ENCODE data around the gene SLC66A2.
"Not testable (repeated sequence)": the region's sequence is repeated elsewhere in the genome, so short reads cannot be mapped to it uniquely, and the experiment has no call there.

The SLC66A2 gene

GRCh38 chr18:79900610-79901570, 50.6 kb downstream of the SLC66A2 start:
- DNase-seq: no peak

- DNase-seq: no peak
Measured at GRCh38 chr18:79899609-79900445, 51.6 kb downstream of the SLC66A2 start.

GRCh38 chr18:79898952-79899608, 52.4 kb downstream of the SLC66A2 start:
- no peak for DNase-seq

GRCh38 chr18:79897940-79898625, 53.4 kb downstream of the SLC66A2 start:
- DNase-seq: no peak

GRCh38 chr18:79896738-79897137, 54.7 kb downstream of the SLC66A2 start:
- no peak for DNase-seq

- no peak for DNase-seq
Measured at GRCh38 chr18:79890674-79891073, 60.8 kb downstream of the SLC66A2 start.

GRCh38 chr18:79889569-79889968, 61.9 kb downstream of the SLC66A2 start:
- DNase-seq: no peak

- no peak for DNase-seq
Measured at GRCh38 chr18:79888016-79888415, 63.4 kb downstream of the SLC66A2 start.

- no peak for DNase-seq
Measured at GRCh38 chr18:79887181-79888000, 64.1 kb downstream of the SLC66A2 start.

- DNase-seq: no peak
Measured at GRCh38 chr18:79884963-79885728, 66.3 kb downstream of the SLC66A2 start.

- no peak for DNase-seq
Measured at GRCh38 chr18:79884294-79884962, 67.0 kb downstream of the SLC66A2 start.

- no peak for DNase-seq
Measured at GRCh38 chr18:79883461-79884293, 67.8 kb downstream of the SLC66A2 start.

GRCh38 chr18:79882522-79883241, 68.8 kb downstream of the SLC66A2 start:
- DNase-seq: no peak

GRCh38 chr18:79881695-79882094, 69.8 kb downstream of the SLC66A2 start:
- DNase-seq: no peak

- DNase-seq: no peak
Measured at GRCh38 chr18:79879566-79879965, 71.9 kb downstream of the SLC66A2 start.

GRCh38 chr18:79878741-79879378, 72.6 kb downstream of the SLC66A2 start:
- no peak for DNase-seq

GRCh38 chr18:79878246-79878645, 73.2 kb downstream of the SLC66A2 start:
- DNase-seq: not testable (repeated sequence)
